IMR-90 (cell line): ENCODE measurements around the gene CERKL. TPM values are rescaled to one million over a fixed set of nuclear protein-coding genes. Genes with fewer than 3 reads are reported as not detected.

ENCODE experiments used
- ATAC-seq: fragments of 200-7000 bp; cut with Tn5 transposase; 2 replicates; pipeline ENCODE4 v1.9.1; 2020; ENCODE audit warnings: low read depth, mild to moderate bottlenecking, moderate library complexity
- BruUV-seq: library from RNA; stranded (reverse); fragments of 400-500 nt; replicated peaks from 2 replicates; lab custom pipeline; 2021; lab: Mats Ljungman, UMichigan
- CTCF ChIA-PET: fragments of 300-600 bp; formaldehyde crosslinking; extraction: SDS; loops from one replicate; lab custom pipeline; 2021; ENCODE audit warnings: antibody characterized with exemption; lab: Yijun Ruan, JAX
- POLR2A ChIA-PET: fragments of 300-600 bp; sonication (Branson Sonifier 250); formaldehyde crosslinking; loops from one replicate; lab custom pipeline; 2022; ENCODE audit warnings: antibody characterized with exemption; ENCODE audit not compliant: unreplicated experiment; lab: Charles Lee
- DNase-seq: peaks from one replicate; pipeline ENCODE4 v3.0.0; 2013
- H2AFZ ChIP-seq: replicated peaks from 2 replicates; pipeline ENCODE3; 2013; ENCODE audit warnings: low read length, mild to moderate bottlenecking; ENCODE audit not compliant: poor library complexity
- H2AK5ac ChIP-seq: 2 replicates; pipeline ENCODE4 v1.6.1; 2013; ENCODE audit warnings: low read depth, low read length, inconsistent platforms
- H2AK9ac ChIP-seq: replicated peaks from 2 replicates; pipeline ENCODE3; 2013; ENCODE audit warnings: mild to moderate bottlenecking, low read depth, low read length, moderate library complexity; ENCODE audit not compliant: poor library complexity
- H2BK120ac ChIP-seq: 2 replicates; pipeline ENCODE4 v1.6.1; 2013; ENCODE audit warnings: low read depth, low read length, inconsistent platforms
- H2BK15ac ChIP-seq: 3 replicates; pipeline ENCODE4 v1.6.1; 2013; ENCODE audit warnings: low read depth, low read length, inconsistent platforms
- H2BK20ac ChIP-seq: 2 replicates; pipeline ENCODE4 v1.6.1; 2013; ENCODE audit warnings: low read depth, mild to moderate bottlenecking, inconsistent platforms, low read length, moderate library complexity
- H2BK5ac ChIP-seq: 2 replicates; pipeline ENCODE4 v1.6.1; 2013; ENCODE audit warnings: mild to moderate bottlenecking, low read depth, low read length, inconsistent platforms; ENCODE audit not compliant: poor library complexity, severe bottlenecking
- H3K14ac ChIP-seq: replicated peaks from 2 replicates; pipeline ENCODE4 v1.6.1; 2013; ENCODE audit warnings: low read depth, low read length, inconsistent platforms
- H3K18ac ChIP-seq: 2 replicates; pipeline ENCODE4 v1.6.1; 2013; ENCODE audit warnings: low read depth, low read length, control low read depth
- H3K23ac ChIP-seq: 2 replicates; pipeline ENCODE4 v1.6.1; 2013; ENCODE audit warnings: low read depth, low read length, inconsistent platforms
- H3K27ac ChIP-seq: 2 replicates; pipeline ENCODE4 v1.5.1; 2013; ENCODE audit warnings: mild to moderate bottlenecking, control low read depth, low read length; ENCODE audit not compliant: insufficient read depth
- H3K27me3 ChIP-seq: 2 replicates; pipeline ENCODE4 v1.6.1; 2013; ENCODE audit warnings: low read length; ENCODE audit not compliant: control insufficient read depth, insufficient read depth
- H3K36me3 ChIP-seq: 2 replicates; pipeline ENCODE4 v1.6.1; 2013; ENCODE audit warnings: low read length, mixed read lengths; ENCODE audit not compliant: control insufficient read depth, insufficient read depth
- H3K4ac ChIP-seq: 2 replicates; pipeline ENCODE4 v1.6.1; 2013; ENCODE audit warnings: low read depth, low read length, inconsistent platforms
- H3K4me1 ChIP-seq: 2 replicates; pipeline ENCODE4 v1.6.1; 2013; ENCODE audit warnings: low read length, mixed read lengths; ENCODE audit not compliant: control insufficient read depth, insufficient read depth
- H3K4me2 ChIP-seq: 2 replicates; pipeline ENCODE4 v1.6.1; 2013; ENCODE audit warnings: low read depth, mild to moderate bottlenecking, control low read depth, low read length, moderate library complexity
- H3K4me3 ChIP-seq: 2 replicates; pipeline ENCODE4 v1.5.1; 2013; ENCODE audit warnings: low read depth, mild to moderate bottlenecking, control low read depth, low read length, moderate library complexity; ENCODE audit not compliant: insufficient read depth
- H3K56ac ChIP-seq: 2 replicates; pipeline ENCODE4 v1.6.1; 2013; ENCODE audit warnings: low read length, inconsistent platforms; ENCODE audit not compliant: insufficient read depth; ENCODE audit errors: extremely low read depth
- H3K79me1 ChIP-seq, 2 experiments: 2 replicates each; pipeline ENCODE4 v1.6.1; 2013; ENCODE audit warnings: low read length in 2 of 2, inconsistent platforms in 1 of 2, low read depth in 1 of 2
- H3K9ac ChIP-seq: 2 replicates; pipeline ENCODE4 v1.6.1; 2013; ENCODE audit warnings: low read depth, low read length, control low read depth
- H3K9me1 ChIP-seq: 2 replicates; pipeline ENCODE4 v1.6.1; 2013; ENCODE audit warnings: low read length, inconsistent platforms; ENCODE audit not compliant: insufficient read depth
- H3K9me3 ChIP-seq: 2 replicates; pipeline ENCODE4 v1.6.1; 2013; ENCODE audit warnings: low read length; ENCODE audit not compliant: control insufficient read depth, insufficient read depth
- H4K20me1 ChIP-seq: 2 replicates; pipeline ENCODE4 v1.6.1; 2013; ENCODE audit warnings: low read length, inconsistent platforms; ENCODE audit not compliant: insufficient read depth
- H4K5ac ChIP-seq: 2 replicates; pipeline ENCODE4 v1.6.1; 2013; ENCODE audit warnings: mild to moderate bottlenecking, low read depth, low read length, control low read depth
- H4K8ac ChIP-seq, 2 experiments: 2 replicates each; pipeline ENCODE4 v1.6.1; 2013; ENCODE audit warnings: low read depth in 2 of 2, low read length in 2 of 2, control low read depth in 1 of 2, inconsistent platforms in 1 of 2
- H4K91ac ChIP-seq: 2 replicates; pipeline ENCODE4 v1.6.1; 2013; ENCODE audit warnings: low read depth, low read length, inconsistent platforms; ENCODE audit not compliant: insufficient read depth
- BHLHE40 ChIP-seq: fragments of 150-350 bp; IDR thresholded peaks from 2 replicates; pipeline ENCODE4 v1.6.1; 2016; ENCODE audit warnings: mild to moderate bottlenecking, low read depth, low read length
- CHD1 ChIP-seq: IDR thresholded peaks from 2 replicates; pipeline ENCODE4 v1.6.1; 2012; ENCODE audit warnings: low read depth, low read length, improper control_type of control experiment
- FOS ChIP-seq: fragments of 150-350 bp; IDR thresholded peaks from 2 replicates; pipeline ENCODE4 v1.6.1; 2016; ENCODE audit warnings: low read depth, low read length
- MAFK ChIP-seq: IDR thresholded peaks from 2 replicates; pipeline ENCODE4 v1.6.1; 2012; ENCODE audit warnings: low read depth, low read length, improper control_type of control experiment
- MAZ ChIP-seq: IDR thresholded peaks from 2 replicates; pipeline ENCODE4 v1.6.1; 2012; ENCODE audit warnings: low read depth, mild to moderate bottlenecking, low read length, improper control_type of control experiment, moderate library complexity, borderline replicate concordance
- MXI1 ChIP-seq: IDR thresholded peaks from 2 replicates; pipeline ENCODE4 v1.6.1; 2012; ENCODE audit warnings: low read depth, mild to moderate bottlenecking, low read length, moderate library complexity, borderline replicate concordance
- POLR2A ChIP-seq: IDR thresholded peaks from 2 replicates; pipeline ENCODE4 v1.6.1; 2012; ENCODE audit warnings: mild to moderate bottlenecking, low read depth, low read length
- RAD21 ChIP-seq: IDR thresholded peaks from 2 replicates; pipeline ENCODE4 v1.6.1; 2012; ENCODE audit warnings: low read length, improper control_type of control experiment
- RCOR1 ChIP-seq: IDR thresholded peaks from 2 replicates; pipeline ENCODE4 v1.6.1; 2012; ENCODE audit warnings: mild to moderate bottlenecking, low read length, improper control_type of control experiment; ENCODE audit not compliant: insufficient replicate concordance
- SMC3 ChIP-seq: fragments of 150-350 bp; IDR thresholded peaks from 2 replicates; pipeline ENCODE4 v1.6.1; 2016; ENCODE audit warnings: low read depth, mild to moderate bottlenecking, antibody characterized with exemption, low read length, moderate library complexity
- WGBS, 2 experiments: methylation state at CpG; one replicate each; pipeline versions ENCODE4 v1.1.5 to v1.1.7; 2013; ENCODE audit warnings: missing lambda C conversion rate in 2 of 2; ENCODE audit not compliant: insufficient read length in 1 of 2; ENCODE audit errors: extremely low coverage in 2 of 2; 5-methylcytosine and 5-hydroxymethylcytosine counted together
- dilution Hi-C: fragments of 300-500 bp; cut with HindIII; formaldehyde crosslinking; loops from one replicate; pipeline ENCODE4 v1.14.3; 2018; ENCODE audit warnings: low sequenced_read_pairs; ENCODE audit not compliant: unreplicated experiment
- in situ Hi-C: fragments of 300-500 bp; cut with MboI; formaldehyde crosslinking; loops from 3 replicates; pipeline ENCODE4 v1.14.3; 2019; ENCODE audit warnings: low sequenced_read_pairs, inconsistent platforms, mixed read lengths
- intact Hi-C: fragments of 100-400 bp; cut with micrococcal nuclease; formaldehyde crosslinking; loops from 2 replicates; pipeline ENCODE4 v1.10.0; 2022
- polyA plus RNA-seq, 3 experiments: library from polyadenylated mRNA; depleted of rRNA; stranded (reverse); fragments of >200 nt; gene quantifications; 2 replicates each; pipeline ENCODE4 v1.2.3, GENCODE V29; 2012; ENCODE audit warnings: low replicate concordance in 1 of 3
- total RNA-seq: library from RNA; depleted of rRNA; stranded (reverse); fragments of >200 nt; gene quantifications from 2 replicates; pipeline ENCODE4 v1.2.3, GENCODE V29; 2012
- TF ChIP-seq, protein P1 (sequence below): conservative IDR thresholded peaks from 2 replicates; pipeline ENCODE4 v1.5.1; 2012; ENCODE audit warnings: mild to moderate bottlenecking, low read depth, low read length, improper control_type of control experiment
- TF ChIP-seq, protein P2 (sequence below): fragments of 150-350 bp; IDR thresholded peaks from 2 replicates; pipeline ENCODE4 v1.6.1; 2017; ENCODE audit warnings: mild to moderate bottlenecking, antibody characterized with exemption, low read length, low read depth
- TF ChIP-seq, protein P3 (sequence below): fragments of 150-350 bp; IDR thresholded peaks from 2 replicates; pipeline ENCODE4 v1.6.1; 2016; ENCODE audit warnings: low read depth, mild to moderate bottlenecking, low read length, moderate library complexity, borderline replicate concordance

Gene CERKL
- total and polyA plus RNA-seq, 2 of the 4 experiments (the other 2 are of a cell fraction) = under 0.01 TPM; not detected in 1

DNA sequence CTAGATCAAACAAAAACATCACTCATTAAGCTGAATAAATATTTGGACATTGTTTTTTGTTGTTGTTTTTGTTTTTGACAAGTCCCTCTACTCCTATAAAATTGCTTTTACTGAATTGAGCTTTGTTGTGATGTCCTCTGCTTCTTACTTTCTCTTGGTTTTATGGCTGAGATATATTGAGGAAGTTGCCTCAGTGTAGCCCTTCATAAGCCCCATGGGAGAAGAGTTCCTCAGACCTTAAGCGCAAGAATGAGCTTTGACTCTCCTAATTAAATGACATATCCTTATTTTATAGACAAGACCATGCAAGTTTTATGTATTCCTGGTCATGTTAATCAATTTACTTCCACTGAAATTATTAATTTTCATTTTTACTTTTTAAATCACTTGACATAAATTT, 54.9 kb downstream of the CERKL start:
- Histone ChIP-seq H3K79me1 (no peaks in the 10 kb centered on the region), H2BK20ac (no peak overlapping the region), H2AK5ac (no peak overlapping the region), H4K20me1 (no peaks in the 10 kb centered on the region), H4K5ac (no peak overlapping the region), H3K4me2 (no peak overlapping the region), H2AK9ac (no peak overlapping the region), H2AFZ (no peak overlapping the region), H2BK5ac (no peak overlapping the region), H3K9me1 (no peaks in the 10 kb centered on the region), H3K18ac (no peak overlapping the region), H3K9me3 (no peaks in the 10 kb centered on the region), H2BK15ac (no peak overlapping the region), H3K23ac (no peak overlapping the region), H3K14ac (no peak overlapping the region), H3K27ac (no peak overlapping the region), H3K4ac (no peak overlapping the region), H3K56ac (no peak overlapping the region), H3K9ac (no peak overlapping the region), H3K4me1 (no peaks in the 10 kb centered on the region), H4K91ac (no peak overlapping the region), H3K27me3 (no peaks in the 10 kb centered on the region), H3K36me3 (no peaks in the 10 kb centered on the region), H4K8ac (no peak overlapping the region), H3K4me3 (no peak overlapping the region), H2BK120ac (no peak overlapping the region)
- WGBS, 2 experiments = no CpG with 5 or more reads among the region's 1 CpG
- intact Hi-C loops (no loop called here), dilution Hi-C loops (no loop called here), in situ Hi-C loops (no loop called here)
- ATAC-seq (no peak), DNase-seq (no peak)
- no TSS peak for BruUV-seq
- POLR2A ChIA-PET = no interaction called here
- CTCF ChIA-PET = no interaction called here
- no peak for TF ChIP-seq MAZ
- TF ChIP-seq RCOR1 = no peak
- no peak for TF ChIP-seq FOS
- TF ChIP-seq, protein P1, sequence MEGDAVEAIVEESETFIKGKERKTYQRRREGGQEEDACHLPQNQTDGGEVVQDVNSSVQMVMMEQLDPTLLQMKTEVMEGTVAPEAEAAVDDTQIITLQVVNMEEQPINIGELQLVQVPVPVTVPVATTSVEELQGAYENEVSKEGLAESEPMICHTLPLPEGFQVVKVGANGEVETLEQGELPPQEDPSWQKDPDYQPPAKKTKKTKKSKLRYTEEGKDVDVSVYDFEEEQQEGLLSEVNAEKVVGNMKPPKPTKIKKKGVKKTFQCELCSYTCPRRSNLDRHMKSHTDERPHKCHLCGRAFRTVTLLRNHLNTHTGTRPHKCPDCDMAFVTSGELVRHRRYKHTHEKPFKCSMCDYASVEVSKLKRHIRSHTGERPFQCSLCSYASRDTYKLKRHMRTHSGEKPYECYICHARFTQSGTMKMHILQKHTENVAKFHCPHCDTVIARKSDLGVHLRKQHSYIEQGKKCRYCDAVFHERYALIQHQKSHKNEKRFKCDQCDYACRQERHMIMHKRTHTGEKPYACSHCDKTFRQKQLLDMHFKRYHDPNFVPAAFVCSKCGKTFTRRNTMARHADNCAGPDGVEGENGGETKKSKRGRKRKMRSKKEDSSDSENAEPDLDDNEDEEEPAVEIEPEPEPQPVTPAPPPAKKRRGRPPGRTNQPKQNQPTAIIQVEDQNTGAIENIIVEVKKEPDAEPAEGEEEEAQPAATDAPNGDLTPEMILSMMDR = no peak
- TF ChIP-seq, protein P2, sequence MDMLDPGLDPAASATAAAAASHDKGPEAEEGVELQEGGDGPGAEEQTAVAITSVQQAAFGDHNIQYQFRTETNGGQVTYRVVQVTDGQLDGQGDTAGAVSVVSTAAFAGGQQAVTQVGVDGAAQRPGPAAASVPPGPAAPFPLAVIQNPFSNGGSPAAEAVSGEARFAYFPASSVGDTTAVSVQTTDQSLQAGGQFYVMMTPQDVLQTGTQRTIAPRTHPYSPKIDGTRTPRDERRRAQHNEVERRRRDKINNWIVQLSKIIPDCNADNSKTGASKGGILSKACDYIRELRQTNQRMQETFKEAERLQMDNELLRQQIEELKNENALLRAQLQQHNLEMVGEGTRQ = no peak
- TF ChIP-seq, protein P3, sequence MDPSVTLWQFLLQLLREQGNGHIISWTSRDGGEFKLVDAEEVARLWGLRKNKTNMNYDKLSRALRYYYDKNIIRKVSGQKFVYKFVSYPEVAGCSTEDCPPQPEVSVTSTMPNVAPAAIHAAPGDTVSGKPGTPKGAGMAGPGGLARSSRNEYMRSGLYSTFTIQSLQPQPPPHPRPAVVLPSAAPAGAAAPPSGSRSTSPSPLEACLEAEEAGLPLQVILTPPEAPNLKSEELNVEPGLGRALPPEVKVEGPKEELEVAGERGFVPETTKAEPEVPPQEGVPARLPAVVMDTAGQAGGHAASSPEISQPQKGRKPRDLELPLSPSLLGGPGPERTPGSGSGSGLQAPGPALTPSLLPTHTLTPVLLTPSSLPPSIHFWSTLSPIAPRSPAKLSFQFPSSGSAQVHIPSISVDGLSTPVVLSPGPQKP = no peak
- no peak for TF ChIP-seq SMC3
- no peak for TF ChIP-seq MAFK
- no peak for TF ChIP-seq POLR2A
- TF ChIP-seq BHLHE40 = no peak
- TF ChIP-seq RAD21 = no peak
- TF ChIP-seq MXI1 = no peak
- no peak for TF ChIP-seq CHD1
